Endodermal cell (in vitro differentiated cells): Measurements from ENCODE around the gene SPATA46. TPM values are rescaled to one million over a fixed set of nuclear protein-coding genes. Genes with fewer than 3 reads are reported as not detected.

ENCODE experiments used
- DNase-seq: peaks from one replicate; pipeline ENCODE4 v3.0.0-alpha.2; 2017
- H3K27ac ChIP-seq: 2 replicates; pipeline ENCODE4 v1.5.1; 2013; ENCODE audit warnings: mild to moderate bottlenecking, low read depth, low read length, moderate library complexity
- H3K27me3 ChIP-seq: 2 replicates; pipeline ENCODE4 v1.6.1; 2013; ENCODE audit warnings: mild to moderate bottlenecking, low read length, moderate library complexity; ENCODE audit not compliant: insufficient read depth, control insufficient read depth, poor library complexity, severe bottlenecking
- H3K36me3 ChIP-seq: 2 replicates; pipeline ENCODE4 v1.7.0; 2013; ENCODE audit warnings: mild to moderate bottlenecking, low read length, moderate library complexity; ENCODE audit not compliant: control insufficient read depth, insufficient read depth
- H3K4me1 ChIP-seq: one replicate; pipeline ENCODE4 v1.7.0; 2013; ENCODE audit warnings: low read length; ENCODE audit not compliant: control insufficient read depth, insufficient read depth
- H3K4me3 ChIP-seq: 2 replicates; pipeline ENCODE4 v1.5.1; 2013; ENCODE audit warnings: mild to moderate bottlenecking, low read length, moderate library complexity
- H3K9ac ChIP-seq: 2 replicates; pipeline ENCODE4 v1.6.1; 2013; ENCODE audit warnings: mild to moderate bottlenecking, low read length, moderate library complexity; ENCODE audit not compliant: poor library complexity, severe bottlenecking; ENCODE audit errors: extremely low read depth
- H3K9me3 ChIP-seq: 2 replicates; pipeline ENCODE4 v1.6.1; 2013; ENCODE audit warnings: mild to moderate bottlenecking, low read length, moderate library complexity; ENCODE audit not compliant: control insufficient read depth
- H3K27ac Mint-ChIP-seq: 2 replicates; pipeline ENCODE4 v1.8.0; 2020; ENCODE audit warnings: mixed read lengths
- H3K27me3 Mint-ChIP-seq: 2 replicates; pipeline ENCODE4 v1.8.0; 2021; ENCODE audit warnings: mild to moderate bottlenecking, mixed read lengths; ENCODE audit not compliant: insufficient read depth
- H3K36me3 Mint-ChIP-seq: 2 replicates; pipeline ENCODE4 v1.8.0; 2020; ENCODE audit warnings: low read depth, mixed read lengths
- H3K4me1 Mint-ChIP-seq: 2 replicates; pipeline ENCODE4 v1.8.0; 2020; ENCODE audit warnings: mixed read lengths
- H3K4me3 Mint-ChIP-seq: 2 replicates; pipeline ENCODE4 v1.8.0; 2020; ENCODE audit warnings: mild to moderate bottlenecking, moderate library complexity, mixed read lengths
- H3K9me3 Mint-ChIP-seq: 2 replicates; pipeline ENCODE4 v1.8.0; 2020; ENCODE audit warnings: mild to moderate bottlenecking, mixed read lengths
- WGBS, 2 experiments: methylation state at CpG; one replicate each; pipeline versions ENCODE4 v1.1.5 to v1.1.7; 2013; ENCODE audit warnings: missing lambda C conversion rate in 2 of 2, mixed read lengths in 1 of 2; ENCODE audit not compliant: insufficient coverage in 1 of 2, insufficient read length in 1 of 2; 5-methylcytosine and 5-hydroxymethylcytosine counted together
- total RNA-seq, 2 donors: library from RNA; stranded (reverse); fragmentation: NEBNext Ultra II Directional in 1 of 2; extraction: Animal tissue kit (Norgen Biotek cat#: 25700) in 1 of 2; gene quantifications; 2 replicates in 1 of 2; 3 replicates in 1 of 2; pipeline ENCODE4 v1.2.1, GENCODE V29; 2021
- TF ChIP-seq, protein P1 (sequence below): fragments of 200-600 bp; sonication (generic); conservative IDR thresholded peaks from 2 replicates; pipeline ENCODE4 v1.5.0; 2021; ENCODE audit warnings: antibody characterized with exemption, mild to moderate bottlenecking

SPATA46 gene
- total RNA-seq, 2 donors from 2014 or later: not detected

DNA sequence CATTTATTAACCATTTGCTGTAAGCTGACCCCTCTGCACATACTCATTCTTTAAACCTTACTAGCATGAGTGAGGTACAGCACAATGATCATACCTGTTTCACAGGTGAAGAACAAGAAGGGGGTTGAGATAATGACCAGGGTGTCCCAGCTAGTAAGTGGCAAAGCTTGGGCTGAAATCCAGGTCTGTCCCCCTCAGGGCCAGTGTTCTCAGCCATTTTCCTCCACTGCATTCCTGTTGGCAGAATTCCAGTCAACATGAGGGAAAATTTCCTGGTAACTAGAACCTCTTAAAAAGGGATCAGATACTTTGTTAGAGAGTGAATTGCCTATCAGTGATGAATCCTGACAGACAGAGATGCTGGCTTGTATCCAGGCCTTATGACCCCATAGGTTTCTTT is 48.1 kb downstream of the SPATA46 start:
- Mint-ChIP-seq H3K27me3 (no peaks in the 10 kb centered on the region), H3K4me1 (no peaks in the 10 kb centered on the region), H3K27ac (no peak overlapping the region), H3K36me3 (no peaks in the 10 kb centered on the region), H3K9me3 (no peaks in the 10 kb centered on the region), H3K4me3 (no peak overlapping the region)
- Histone ChIP-seq H3K4me3 (no peak overlapping the region), H3K27ac (no peak overlapping the region), H3K9ac (no peak overlapping the region), H3K27me3 (no peaks in the 10 kb centered on the region), H3K9me3 (no peaks in the 10 kb centered on the region), H3K4me1 (no peaks in the 10 kb centered on the region), H3K36me3 (no peaks in the 10 kb centered on the region)
- TF ChIP-seq, protein P1, sequence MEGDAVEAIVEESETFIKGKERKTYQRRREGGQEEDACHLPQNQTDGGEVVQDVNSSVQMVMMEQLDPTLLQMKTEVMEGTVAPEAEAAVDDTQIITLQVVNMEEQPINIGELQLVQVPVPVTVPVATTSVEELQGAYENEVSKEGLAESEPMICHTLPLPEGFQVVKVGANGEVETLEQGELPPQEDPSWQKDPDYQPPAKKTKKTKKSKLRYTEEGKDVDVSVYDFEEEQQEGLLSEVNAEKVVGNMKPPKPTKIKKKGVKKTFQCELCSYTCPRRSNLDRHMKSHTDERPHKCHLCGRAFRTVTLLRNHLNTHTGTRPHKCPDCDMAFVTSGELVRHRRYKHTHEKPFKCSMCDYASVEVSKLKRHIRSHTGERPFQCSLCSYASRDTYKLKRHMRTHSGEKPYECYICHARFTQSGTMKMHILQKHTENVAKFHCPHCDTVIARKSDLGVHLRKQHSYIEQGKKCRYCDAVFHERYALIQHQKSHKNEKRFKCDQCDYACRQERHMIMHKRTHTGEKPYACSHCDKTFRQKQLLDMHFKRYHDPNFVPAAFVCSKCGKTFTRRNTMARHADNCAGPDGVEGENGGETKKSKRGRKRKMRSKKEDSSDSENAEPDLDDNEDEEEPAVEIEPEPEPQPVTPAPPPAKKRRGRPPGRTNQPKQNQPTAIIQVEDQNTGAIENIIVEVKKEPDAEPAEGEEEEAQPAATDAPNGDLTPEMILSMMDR: no peak
- no peak for DNase-seq

DNA sequence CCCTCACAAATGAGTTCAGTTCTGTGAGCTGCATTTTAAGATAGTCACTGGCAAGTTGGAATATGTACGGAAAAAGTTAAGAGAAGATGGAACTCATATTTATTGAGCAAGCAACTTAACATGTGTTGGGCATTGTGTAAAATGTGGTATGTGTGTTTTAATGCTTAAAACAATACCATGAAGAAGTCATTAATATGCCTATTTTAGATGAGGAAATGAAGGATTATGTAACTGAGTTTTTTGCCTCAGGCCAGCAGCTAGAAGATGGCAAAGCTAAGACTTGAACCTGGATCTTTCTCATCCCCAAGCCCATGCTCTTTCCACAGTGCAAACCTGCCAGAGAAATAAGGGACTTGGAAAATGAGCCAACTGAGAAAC is 48.9 kb downstream of the SPATA46 start:
- Histone ChIP-seq H3K9ac (no peak overlapping the region), H3K4me3 (no peak overlapping the region), H3K27me3 (no peaks in the 10 kb centered on the region), H3K9me3 (no peaks in the 10 kb centered on the region), H3K27ac (no peak overlapping the region), H3K4me1 (no peaks in the 10 kb centered on the region), H3K36me3 (no peaks in the 10 kb centered on the region)
- no peaks in the 10 kb centered on the region for H3K36me3 Mint-ChIP-seq
- H3K27ac Mint-ChIP-seq: no peak overlapping the region
- no peak for DNase-seq
- H3K27me3 Mint-ChIP-seq: no peaks in the 10 kb centered on the region
- WGBS, 2 experiments: 93 to 100% methylated on average over 1 of the region's 1 CpG
- no peak overlapping the region for H3K4me3 Mint-ChIP-seq
- no peaks in the 10 kb centered on the region for H3K9me3 Mint-ChIP-seq
- TF ChIP-seq, protein P1: no peak
- no peaks in the 10 kb centered on the region for H3K4me1 Mint-ChIP-seq

DNA sequence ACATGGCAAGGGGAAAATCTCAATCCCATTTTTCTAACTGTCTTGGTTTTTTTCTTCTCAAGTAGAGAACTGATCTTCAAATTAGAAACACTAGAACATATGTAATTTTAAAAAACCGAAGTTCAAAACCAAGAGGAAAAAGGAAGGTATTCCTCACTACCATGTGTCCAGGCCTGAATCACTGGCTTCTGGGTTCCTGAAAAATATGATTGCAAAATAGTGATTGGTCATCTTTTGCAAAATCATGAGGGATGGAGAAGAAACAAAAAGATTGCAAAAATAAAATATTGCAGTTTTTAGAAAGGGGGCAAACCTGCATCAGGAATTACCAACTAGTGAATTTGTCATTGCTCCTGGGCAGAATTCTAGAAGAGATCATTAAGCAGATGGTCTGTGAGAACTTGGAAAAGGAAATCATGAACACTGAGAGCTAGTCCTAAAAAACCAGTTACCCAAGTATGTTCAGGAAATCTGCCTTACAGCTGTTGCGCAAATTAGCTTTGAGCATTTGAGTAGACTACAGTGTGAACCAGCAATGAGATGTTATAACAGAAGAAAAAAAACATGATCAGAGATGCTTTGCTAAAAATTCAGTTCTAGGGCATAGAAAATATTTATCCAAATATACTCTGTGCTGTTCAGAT is 49.4 kb downstream of the SPATA46 start:
- H3K4me1 Mint-ChIP-seq: no peaks in the 10 kb centered on the region
- no peaks in the 10 kb centered on the region for H3K9me3 ChIP-seq
- WGBS, 2 experiments: 93 to 100% methylated on average over 1 to 2 of the region's 2 CpGs

More for the DNA sequence above, 49.4 kb downstream of the SPATA46 start:
- Mint-ChIP-seq H3K4me3 (no peak overlapping the region), H3K27ac (no peak overlapping the region), H3K36me3 (no peaks in the 10 kb centered on the region), H3K27me3 (no peaks in the 10 kb centered on the region), H3K9me3 (no peaks in the 10 kb centered on the region)
- no peak overlapping the region for H3K4me3 ChIP-seq
- H3K9ac ChIP-seq: no peak overlapping the region
- DNase-seq: no peak
- no peak overlapping the region for H3K27ac ChIP-seq
- no peaks in the 10 kb centered on the region for H3K4me1 ChIP-seq
- TF ChIP-seq, protein P1: no peak
- H3K36me3 ChIP-seq: no peaks in the 10 kb centered on the region
- H3K27me3 ChIP-seq: no peaks in the 10 kb centered on the region
